ENCODE results near the gene HYAL4. TPM values are rescaled to one million over a fixed set of nuclear protein-coding genes. Genes with fewer than 3 reads are reported as not detected.
"Not testable (repeated sequence)": the region's sequence is repeated elsewhere in the genome, so short reads cannot be mapped to it uniquely, and the experiment has no call there.

Gene HYAL4
- total RNA-seq, 2 experiments from 2014 or later: not detected

DNA sequence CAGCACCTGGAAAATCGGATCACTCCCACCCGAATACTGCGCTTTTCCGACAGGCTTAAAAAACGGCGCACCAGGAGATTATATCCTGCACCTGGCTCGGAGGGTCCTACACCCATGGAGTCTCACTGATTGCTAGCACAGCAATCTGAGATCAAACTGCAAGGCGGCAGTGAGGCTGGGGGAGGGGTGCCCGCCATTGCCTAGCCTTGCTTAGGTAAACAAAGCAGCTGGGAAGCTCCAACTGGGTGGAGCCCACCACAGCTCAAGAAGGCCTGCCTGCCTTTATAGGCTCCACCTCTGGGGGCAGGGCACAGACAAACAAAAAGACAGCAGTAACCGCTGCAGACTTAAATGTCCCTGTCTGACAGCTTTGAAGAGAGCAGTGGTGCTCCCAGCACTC lies 49.8 kb downstream of the HYAL4 start:
- H3K9me3 Mint-ChIP-seq; POLR2A ChIA-PET; ATAC-seq (ENCODE audit: low read depth); H3K36me3 Mint-ChIP-seq; DNase-seq; H3K27me3 Mint-ChIP-seq; H3K27ac Mint-ChIP-seq; H3K4me1 Mint-ChIP-seq; H3K4me3 Mint-ChIP-seq: not testable (repeated sequence)

DNA sequence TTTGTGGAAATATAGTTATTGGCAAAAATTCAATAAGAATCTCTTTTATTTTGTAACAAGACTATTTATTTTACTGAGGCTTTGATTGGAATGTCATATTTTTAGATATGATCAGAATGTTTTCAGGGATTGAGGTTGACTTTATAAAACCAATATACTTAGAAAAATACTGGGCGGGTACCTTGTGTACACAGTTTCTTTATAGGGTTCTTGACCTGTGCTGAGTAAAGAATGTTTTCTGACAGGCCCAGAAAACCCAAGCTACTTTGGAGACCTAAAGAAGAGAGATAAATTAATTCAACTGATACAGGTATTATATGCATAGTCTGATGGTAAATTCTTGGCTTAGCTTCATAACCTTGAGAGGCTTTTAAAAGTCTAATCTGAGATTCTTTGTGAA lies 56.1 kb downstream of the HYAL4 start:
- Mint-ChIP-seq H3K4me1 (no peaks in the 10 kb centered on the region), H3K4me3 (no peak overlapping the region), H3K27me3 (no peaks in the 10 kb centered on the region), H3K9me3 (peaks cover 1% of the 10 kb centered on the region), H3K27ac (no peak overlapping the region), H3K36me3 (no peaks in the 10 kb centered on the region)
- no peak for ATAC-seq (ENCODE audit: low read depth)
- POLR2A ChIA-PET: no interaction called here
- DNase-seq: no peak

DNA sequence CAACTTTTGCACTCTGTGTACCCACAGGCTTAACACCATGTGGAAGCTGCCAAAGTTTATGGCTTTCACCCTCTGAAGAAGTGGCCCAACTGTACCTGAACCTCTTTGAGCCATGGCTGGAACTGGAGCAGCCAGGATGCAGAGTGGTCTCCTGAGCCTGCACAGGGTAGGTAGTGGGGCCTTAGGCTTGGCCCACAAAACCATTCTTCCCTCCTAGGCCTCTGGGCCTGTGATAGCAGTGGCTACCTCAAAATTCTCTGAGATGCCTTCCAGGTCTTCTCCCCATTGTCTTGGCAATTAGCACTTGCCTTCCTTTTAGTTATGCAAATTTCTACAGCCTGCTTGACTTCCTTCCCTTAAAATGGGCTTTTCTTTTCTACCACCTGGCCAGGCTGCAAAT lies 60.7 kb downstream of the HYAL4 start:
- ATAC-seq (ENCODE audit: low read depth) (no peak), DNase-seq (no peak)
- no peaks in the 10 kb centered on the region for H3K4me1 Mint-ChIP-seq
- no peak overlapping the region for H3K27ac Mint-ChIP-seq
- POLR2A ChIA-PET: no interaction called here
- H3K36me3 Mint-ChIP-seq: no peaks in the 10 kb centered on the region
- no peak overlapping the region for H3K4me3 Mint-ChIP-seq
- no peaks in the 10 kb centered on the region for H3K9me3 Mint-ChIP-seq
- peaks cover 4% of the 10 kb centered on the region for H3K27me3 Mint-ChIP-seq

DNA sequence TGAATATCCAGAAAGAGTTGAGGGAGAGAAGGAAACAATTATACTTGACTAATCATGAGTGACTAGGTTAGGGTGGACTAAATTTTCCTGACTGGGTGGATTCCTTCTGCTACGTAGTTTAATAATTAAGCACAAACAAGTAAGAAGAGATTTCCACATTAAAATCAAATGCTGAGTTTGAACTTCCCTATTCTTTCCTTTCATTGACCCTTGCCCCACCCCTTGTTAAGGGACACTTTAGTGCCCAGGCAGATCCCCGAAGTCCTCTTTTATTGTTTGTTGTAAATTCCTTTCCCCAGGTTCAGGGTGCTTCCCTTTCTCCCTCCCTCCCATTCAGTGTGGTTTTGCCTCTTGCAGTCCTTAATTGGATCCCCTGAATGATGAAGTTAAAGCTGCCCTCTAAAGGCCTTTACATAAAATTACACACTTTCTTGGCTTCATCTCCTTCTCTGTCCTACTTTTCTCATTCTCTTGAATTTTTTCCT lies 71.3 kb downstream of the HYAL4 start:
- POLR2A ChIA-PET: no interaction called here
- no peak overlapping the region for H3K27ac Mint-ChIP-seq
- H3K9me3 Mint-ChIP-seq: no peaks in the 10 kb centered on the region
- ATAC-seq (ENCODE audit: low read depth) (no peak), DNase-seq (no peak)
- no peaks in the 10 kb centered on the region for H3K4me1 Mint-ChIP-seq
- H3K4me3 Mint-ChIP-seq: no peak overlapping the region
- H3K36me3 Mint-ChIP-seq: no peaks in the 10 kb centered on the region
- H3K27me3 Mint-ChIP-seq: no peaks in the 10 kb centered on the region

DNA sequence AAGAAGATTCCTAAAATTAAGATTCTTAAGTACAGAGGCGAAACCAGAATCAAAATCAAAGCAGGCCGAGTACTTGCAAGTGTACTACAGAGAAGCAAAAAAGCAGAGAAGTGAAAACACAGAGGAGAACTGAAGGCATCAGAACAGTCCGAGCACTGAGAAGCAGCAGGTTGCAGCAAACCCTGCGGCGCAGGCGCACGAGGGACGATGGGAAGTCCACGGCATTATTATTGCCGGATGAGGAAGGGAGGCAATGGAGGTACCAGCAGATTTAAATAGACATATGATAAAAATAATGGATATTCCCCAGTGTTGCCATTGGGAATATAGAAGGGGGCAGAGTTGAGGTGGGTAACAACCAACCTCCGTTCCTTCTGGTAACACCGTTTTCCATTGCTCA lies 72.9 kb downstream of the HYAL4 start:
- ATAC-seq (ENCODE audit: low read depth) (no peak), DNase-seq (no peak)
- Mint-ChIP-seq H3K9me3 (no peaks in the 10 kb centered on the region), H3K27me3 (no peaks in the 10 kb centered on the region), H3K4me3 (no peak overlapping the region), H3K36me3 (no peaks in the 10 kb centered on the region), H3K27ac (no peak overlapping the region), H3K4me1 (no peaks in the 10 kb centered on the region)
- POLR2A ChIA-PET: no interaction called here

DNA sequence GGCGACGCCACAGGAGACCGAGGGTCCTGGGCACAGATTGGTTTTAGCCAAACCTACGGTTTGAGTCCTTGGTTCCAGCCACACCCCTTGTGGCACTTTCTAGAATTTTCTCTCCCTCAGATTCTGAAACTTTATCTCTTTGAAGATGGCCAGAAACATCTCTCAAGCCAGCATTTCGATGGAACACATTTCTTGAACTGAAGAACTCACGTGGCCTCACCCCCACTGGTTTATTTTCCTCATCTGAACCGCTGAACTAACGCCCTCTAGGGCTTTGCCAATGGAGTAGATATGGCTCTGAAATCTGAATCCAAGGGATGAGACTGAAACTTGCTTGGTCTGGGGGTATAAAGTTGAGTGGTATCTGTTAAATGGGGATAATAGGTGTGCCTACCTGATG lies 73.3 kb downstream of the HYAL4 start:
- Mint-ChIP-seq H3K4me3 (no peak overlapping the region), H3K9me3 (no peaks in the 10 kb centered on the region), H3K36me3 (no peaks in the 10 kb centered on the region), H3K27ac (no peak overlapping the region), H3K27me3 (no peaks in the 10 kb centered on the region), H3K4me1 (no peaks in the 10 kb centered on the region)
- DNase-seq (no peak), ATAC-seq (ENCODE audit: low read depth) (no peak)
- POLR2A ChIA-PET: no interaction called here

DNA sequence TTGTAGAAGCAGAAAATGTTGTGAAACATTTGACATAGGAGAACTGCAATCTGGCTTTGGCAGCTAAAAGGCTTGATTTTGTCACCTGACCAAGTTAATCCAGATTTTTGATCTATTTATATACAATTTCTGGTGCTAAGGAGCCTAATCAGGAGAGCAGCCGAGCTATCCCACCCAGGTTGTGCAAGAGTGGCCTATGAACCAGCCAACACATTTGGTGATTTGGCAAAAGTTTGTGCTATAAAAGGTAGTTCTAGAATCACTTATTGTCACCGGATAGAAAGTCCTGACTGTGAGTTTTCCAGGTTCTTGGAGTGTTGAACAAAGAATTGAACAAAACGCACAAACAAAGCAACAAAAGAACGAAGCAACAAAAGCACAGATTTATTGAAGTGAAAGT lies 78.6 kb downstream of the HYAL4 start:
- no peak for ATAC-seq (ENCODE audit: low read depth)
- DNase-seq: no peak
- Mint-ChIP-seq H3K9me3 (no peaks in the 10 kb centered on the region), H3K36me3 (no peaks in the 10 kb centered on the region), H3K27me3 (no peaks in the 10 kb centered on the region), H3K27ac (no peak overlapping the region), H3K4me1 (no peaks in the 10 kb centered on the region), H3K4me3 (no peak overlapping the region)
- POLR2A ChIA-PET: no interaction called here

DNA sequence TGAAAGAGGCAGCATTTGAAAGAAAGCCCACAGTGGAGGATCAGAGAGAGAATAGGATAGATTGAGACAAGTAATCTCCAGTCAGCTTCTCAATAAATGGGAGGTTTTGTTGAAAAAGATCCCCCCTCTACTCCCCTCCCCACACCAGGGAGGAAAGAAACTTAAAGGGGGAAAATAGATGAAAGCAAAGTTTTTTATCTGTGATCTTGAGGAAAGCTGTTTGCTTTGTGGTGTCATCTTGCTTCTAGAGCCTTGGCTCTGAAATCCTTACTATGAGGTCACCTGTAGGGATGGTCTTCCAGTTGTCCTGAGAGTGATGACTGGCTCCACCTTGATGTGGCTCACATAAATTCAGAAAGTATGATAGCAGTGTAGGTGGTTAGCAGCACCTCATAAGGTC lies 80.0 kb downstream of the HYAL4 start, which contains the start of gene SPAM1:
SPAM1 (plus strand) TSS at position 301 of the 400 bp plus-strand sequence. CDS start 28,330 bp downstream, outside the sequence.
- Mint-ChIP-seq H3K27ac (no peak within 1 kb of the TSS), H3K4me3 (no peak within 1 kb of the TSS), H3K27me3 (peaks cover 3% of the 10 kb centered on the region), H3K9me3 (no peaks in the 10 kb centered on the region), H3K36me3 (no peaks in the 10 kb centered on the region), H3K4me1 (no peaks in the 10 kb centered on the region)
- ATAC-seq (ENCODE audit: low read depth): no peak
- DNase-seq: no peak
- POLR2A ChIA-PET: no interaction called here

Other genes with a start within 250 kb of the HYAL4 start
- gene ASB15, start 243.3 kb upstream of the HYAL4 start, total RNA-seq: not detected
- not detected for gene LMOD2, start 189.3 kb upstream of the HYAL4 start, total RNA-seq
- gene WASL, start 96.2 kb upstream of the HYAL4 start, total RNA-seq: 10 to 100 TPM; 11.8 to 12.0 TPM
- not detected for gene SPAM1, start 80.1 kb downstream of the HYAL4 start, total RNA-seq
- gene TMEM229A, start 187.9 kb downstream of the HYAL4 start, total RNA-seq: not detected